Right cardiac atrium (tissue), 5 donors: ENCODE measurements around the gene FNIP2. TPM values are rescaled to one million over a fixed set of nuclear protein-coding genes. Genes with fewer than 3 reads are reported as not detected.
A peak's percentile ranks its signal among the peaks of the same experiment; 100 is the strongest.
"Not testable (repeated sequence)": the region's sequence is repeated elsewhere in the genome, so short reads cannot be mapped to it uniquely, and the experiment has no call there.

ENCODE experiments used
- ATAC-seq, 2 donors: fragments of 200-7000 bp; cut with Tn5 transposase; one replicate each; pipeline versions ENCODE4 v1.8.0 to v1.9.1; 2020; ENCODE audit warnings: moderate library complexity in 2 of 2, mild to moderate bottlenecking in 1 of 2
- DNase-seq, 3 donors: peaks; one replicate each; pipeline ENCODE4 v3.0.0-alpha.2; 2020
- H3K27ac ChIP-seq: one replicate; pipeline ENCODE4 v1.5.1; 2013; ENCODE audit warnings: mild to moderate bottlenecking, low read length, control low read depth, moderate library complexity
- H3K27me3 ChIP-seq: one replicate; pipeline ENCODE4 v1.6.1; 2013; ENCODE audit not compliant: control insufficient read depth, insufficient read depth
- H3K4me1 ChIP-seq: one replicate; pipeline ENCODE4 v1.6.1; 2013; ENCODE audit warnings: low read length; ENCODE audit not compliant: control insufficient read depth, insufficient read depth
- H3K4me3 ChIP-seq: one replicate; pipeline ENCODE4 v1.5.1; 2013; ENCODE audit warnings: low read length, control low read depth
- H3K9me3 ChIP-seq: one replicate; pipeline ENCODE4 v1.6.1; 2013; ENCODE audit warnings: low read length; ENCODE audit not compliant: control insufficient read depth
- WGBS: extraction: QIAGEN DNeasy Blood & Tissue Kit; methylation state at CpG from one replicate; pipeline ENCODE4 v1.1.7; 2013; 5-methylcytosine and 5-hydroxymethylcytosine counted together
- intact Hi-C, 4 donors: fragments of 100-400 bp; cut with DNase I; formaldehyde crosslinking; loops; one replicate each; pipeline versions ENCODE4 v1.11.0 to v1.14.0; 2022 to 2023
- polyA plus RNA-seq: library from polyadenylated mRNA; stranded (reverse); fragments of 200-250 nt; gene quantifications from one replicate; pipeline ENCODE4 v1.2.3, GENCODE V29; 2013
- total RNA-seq, 4 donors: library from RNA; stranded (reverse); fragmentation: NEBNext Ultra II Directional; extraction: Animal tissue kit (Norgen Biotek cat#: 25700); gene quantifications; one replicate each; pipeline ENCODE4 v1.2.1, GENCODE V29; 2021
- donor health status: healthy with polysubstance abuse.
- donor health status: DM: no; HTN: yes; CAD: no.
- donor health status: DM: no; HTN: no; CAD: no.
- donor health status: DM: no; HTN: yes; CAD: no; lungs with severe emphysema.
- donor health status: DM: yes; HTN: yes; CAD: no.

Gene FNIP2
- total and polyA plus RNA-seq, 5 donors = 16.4 to 59.5 (median 46.3) TPM

- Histone ChIP-seq H3K27ac (no peak overlapping the region), H3K9me3 (no peaks in the 10 kb centered on the region), H3K4me3 (no peak overlapping the region), H3K4me1 (peaks cover 1% of the 10 kb centered on the region), H3K27me3 (no peaks in the 10 kb centered on the region)
- ATAC-seq (no peak), DNase-seq (no peak)
- whole genome bisulfite sequencing = 60% methylated on average over 5 of the region's 5 CpGs
- intact Hi-C loops = no loop called here
Observed at GRCh38 chr4:158913766-158914165, 144.9 kb downstream of the FNIP2 start.

DNA sequence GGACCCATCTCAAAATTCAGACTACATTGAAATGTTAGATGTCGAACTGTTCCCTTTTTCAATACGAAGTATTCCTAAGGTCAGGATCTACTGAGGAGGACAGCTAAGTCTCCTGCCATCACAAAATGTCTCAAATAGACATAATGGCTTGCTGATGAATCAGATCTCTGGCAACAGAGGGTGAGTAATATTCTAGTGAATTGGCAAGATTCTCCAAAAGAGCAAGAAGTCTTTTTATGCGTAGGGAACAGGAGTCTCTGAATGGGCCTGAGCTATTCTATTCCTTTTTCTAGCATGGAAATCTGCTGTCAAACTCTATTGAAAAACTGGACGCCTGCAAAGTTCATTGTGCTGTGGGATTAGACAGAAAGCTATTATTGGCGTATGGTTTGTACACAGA, 145.4 kb downstream of the FNIP2 start:
- ATAC-seq (peak; percentile 47 to 73), DNase-seq (no peak)
- intact Hi-C loops = no loop called here
- 46% methylated on average over 5 of the region's 5 CpGs for WGBS
- Histone ChIP-seq H3K27ac (no peak overlapping the region), H3K4me3 (no peak overlapping the region), H3K9me3 (no peaks in the 10 kb centered on the region), H3K4me1 (peaks cover 1% of the 10 kb centered on the region), H3K27me3 (no peaks in the 10 kb centered on the region)

DNA sequence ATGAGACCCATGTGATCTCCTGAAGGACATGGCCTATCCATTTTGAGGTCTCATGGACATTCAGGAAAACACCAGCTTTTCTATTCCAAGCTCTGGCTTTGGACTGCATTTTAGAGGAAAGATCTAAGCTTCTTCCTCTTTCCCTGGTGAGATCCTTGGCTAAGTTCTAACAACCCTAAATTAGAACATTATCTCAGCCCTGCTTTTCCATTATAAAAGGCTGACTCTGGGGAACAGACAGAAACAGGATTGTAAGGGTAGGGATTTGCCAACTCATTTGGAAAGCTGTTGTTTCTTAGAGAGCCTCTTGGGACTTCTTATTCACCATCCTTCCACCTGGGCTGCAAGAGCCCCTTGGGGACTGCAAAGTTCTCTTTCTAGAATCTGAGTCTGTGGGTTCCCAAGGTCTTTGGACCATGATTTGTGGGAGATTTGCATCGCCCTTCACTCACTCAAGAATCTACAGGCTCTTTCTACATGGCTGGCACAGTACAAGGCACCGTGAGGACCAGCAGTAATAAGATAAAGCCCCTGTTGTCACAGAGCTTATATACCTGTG, 146.9 kb downstream of the FNIP2 start:
- Histone ChIP-seq H3K4me1 (peaks cover 1% of the 10 kb centered on the region), H3K27ac (no peak overlapping the region), H3K27me3 (no peaks in the 10 kb centered on the region), H3K4me3 (no peak overlapping the region), H3K9me3 (no peaks in the 10 kb centered on the region)
- ATAC-seq (peak in 1 of 2 donors; percentile 15), DNase-seq (no peak)
- WGBS = 83% methylated on average over 2 of the region's 2 CpGs
- intact Hi-C loops = no loop called here

GRCh38 chr4:158920452-158920996, 151.7 kb downstream of the FNIP2 start:
- H3K27ac ChIP-seq, H3K4me3 ChIP-seq, ATAC-seq, H3K4me1 ChIP-seq, H3K27me3 ChIP-seq, intact Hi-C loops, H3K9me3 ChIP-seq, DNase-seq: not testable (repeated sequence)
- 89% methylated on average over 8 of the region's 8 CpGs for WGBS

DNA sequence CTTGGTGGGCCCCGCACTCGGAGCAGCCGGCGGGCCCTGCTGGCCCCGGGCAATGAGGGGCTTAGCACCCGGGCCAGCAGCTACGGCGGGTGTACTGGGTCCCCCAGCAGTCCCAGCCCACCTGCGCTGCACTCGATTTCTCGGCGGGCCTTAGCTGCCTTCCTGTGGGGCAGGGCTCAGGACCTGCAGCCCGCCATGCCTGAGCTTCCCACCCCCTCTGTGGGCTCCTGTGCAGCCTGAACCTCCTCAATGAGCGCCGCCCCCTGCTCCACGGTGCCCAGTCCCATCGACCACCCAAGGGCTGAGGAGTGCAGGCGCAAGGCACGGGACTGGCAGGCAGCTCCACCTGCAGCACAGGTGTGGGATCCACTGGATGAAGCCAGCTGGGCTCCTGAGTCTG, 158.9 kb downstream of the FNIP2 start:
- H3K27me3 ChIP-seq, H3K27ac ChIP-seq, intact Hi-C loops, ATAC-seq, H3K9me3 ChIP-seq, H3K4me1 ChIP-seq, H3K4me3 ChIP-seq: not testable (repeated sequence)
- WGBS = 97% methylated on average over 19 of the region's 19 CpGs
- peak in 1 of 3 donors; percentile 41 for DNase-seq

- intact Hi-C loops = no loop called here
- no peaks in the 10 kb centered on the region for H3K27me3 ChIP-seq
- no peak overlapping the region for H3K27ac ChIP-seq
- H3K4me1 ChIP-seq = no peaks in the 10 kb centered on the region
- DNase-seq (no peak), ATAC-seq (no peak)
- no peak overlapping the region for H3K4me3 ChIP-seq
- no peaks in the 10 kb centered on the region for H3K9me3 ChIP-seq
- WGBS = 69% methylated on average over 5 of the region's 5 CpGs
Observed at GRCh38 chr4:158929939-158930638, 161.3 kb downstream of the FNIP2 start.

DNA sequence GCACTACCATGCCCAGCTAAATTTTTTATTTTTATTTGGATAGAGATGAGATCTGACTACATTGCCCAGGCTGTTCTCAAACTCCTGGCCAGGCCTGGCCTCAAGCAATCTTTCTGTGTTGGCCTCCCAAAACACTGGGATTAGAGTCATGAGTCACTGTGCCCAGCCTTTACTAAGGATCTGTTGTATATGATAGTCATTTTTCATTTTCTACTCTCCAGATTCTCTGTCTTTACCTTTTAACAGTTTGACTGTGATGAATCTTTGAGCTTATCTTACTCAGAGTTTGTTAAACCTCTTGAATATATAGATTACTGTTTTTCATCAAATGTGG, 161.8 kb downstream of the FNIP2 start:
- no peak overlapping the region for H3K27ac ChIP-seq
- H3K4me3 ChIP-seq = no peak overlapping the region
- DNase-seq = no peak
- H3K27me3 ChIP-seq = no peaks in the 10 kb centered on the region
- intact Hi-C loops = no loop called here
- ATAC-seq = no peak
- no peaks in the 10 kb centered on the region for H3K9me3 ChIP-seq
- H3K4me1 ChIP-seq = no peaks in the 10 kb centered on the region

DNA sequence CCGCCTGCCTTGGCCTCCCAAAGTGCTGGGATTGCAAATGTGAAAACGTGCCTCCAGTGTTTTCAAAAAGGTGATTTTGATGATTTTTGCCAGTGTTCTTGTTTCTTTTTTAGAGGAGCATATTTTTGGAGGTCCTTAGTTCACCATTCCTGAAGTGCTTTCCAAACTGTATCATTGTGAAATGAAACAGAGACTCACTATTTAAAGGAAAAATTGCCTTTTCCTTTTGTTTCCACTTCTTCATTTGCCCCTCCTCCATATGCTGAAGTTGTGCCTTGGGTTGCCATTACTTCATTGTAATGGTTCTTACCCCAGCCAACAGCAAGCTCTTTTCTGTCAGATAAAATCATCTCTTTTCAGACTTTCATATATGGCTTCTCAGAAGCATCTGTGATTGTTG, 164.4 kb downstream of the FNIP2 start:
- Histone ChIP-seq H3K9me3 (no peaks in the 10 kb centered on the region), H3K4me1 (no peaks in the 10 kb centered on the region), H3K27me3 (no peaks in the 10 kb centered on the region), H3K4me3 (no peak overlapping the region), H3K27ac (no peak overlapping the region)
- 71% methylated on average over 2 of the region's 2 CpGs for WGBS
- no peak for ATAC-seq
- intact Hi-C loops = no loop called here
- DNase-seq = no peak

- ATAC-seq = no peak
- intact Hi-C loops = no loop called here
- WGBS = 87% methylated on average over 6 of the region's 6 CpGs
- Histone ChIP-seq H3K4me1 (no peaks in the 10 kb centered on the region), H3K27ac (no peak overlapping the region), H3K9me3 (no peaks in the 10 kb centered on the region), H3K27me3 (no peaks in the 10 kb centered on the region), H3K4me3 (no peak overlapping the region)
- no peak for DNase-seq
Observed at GRCh38 chr4:158934996-158935669, 166.3 kb downstream of the FNIP2 start.

DNA sequence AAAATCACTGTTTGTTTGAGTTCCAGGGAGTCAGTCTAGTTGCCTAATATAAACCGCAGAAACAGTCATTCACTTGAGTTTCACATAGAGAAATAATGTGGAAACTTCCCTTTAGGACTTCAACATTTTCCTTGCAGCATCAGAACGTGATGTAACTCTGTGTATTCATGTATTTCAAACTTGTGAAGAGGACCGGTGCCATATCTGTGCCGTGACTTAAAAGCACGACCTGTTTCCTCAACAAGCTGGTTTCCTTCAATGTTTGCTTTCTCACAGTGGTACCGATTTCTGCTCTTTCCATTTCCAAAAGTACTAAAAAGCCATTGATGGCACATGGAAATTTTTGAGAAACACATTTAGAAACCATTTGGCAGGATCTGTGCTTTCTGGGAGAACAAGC, 167.4 kb downstream of the FNIP2 start:
- 65% methylated on average over 6 of the region's 6 CpGs for WGBS
- no peak overlapping the region for H3K4me3 ChIP-seq
- DNase-seq (no peak), ATAC-seq (no peak)
- H3K27ac ChIP-seq = no peak overlapping the region
- no peaks in the 10 kb centered on the region for H3K9me3 ChIP-seq
- no peaks in the 10 kb centered on the region for H3K4me1 ChIP-seq
- intact Hi-C loops = no loop called here
- H3K27me3 ChIP-seq = no peaks in the 10 kb centered on the region

DNA sequence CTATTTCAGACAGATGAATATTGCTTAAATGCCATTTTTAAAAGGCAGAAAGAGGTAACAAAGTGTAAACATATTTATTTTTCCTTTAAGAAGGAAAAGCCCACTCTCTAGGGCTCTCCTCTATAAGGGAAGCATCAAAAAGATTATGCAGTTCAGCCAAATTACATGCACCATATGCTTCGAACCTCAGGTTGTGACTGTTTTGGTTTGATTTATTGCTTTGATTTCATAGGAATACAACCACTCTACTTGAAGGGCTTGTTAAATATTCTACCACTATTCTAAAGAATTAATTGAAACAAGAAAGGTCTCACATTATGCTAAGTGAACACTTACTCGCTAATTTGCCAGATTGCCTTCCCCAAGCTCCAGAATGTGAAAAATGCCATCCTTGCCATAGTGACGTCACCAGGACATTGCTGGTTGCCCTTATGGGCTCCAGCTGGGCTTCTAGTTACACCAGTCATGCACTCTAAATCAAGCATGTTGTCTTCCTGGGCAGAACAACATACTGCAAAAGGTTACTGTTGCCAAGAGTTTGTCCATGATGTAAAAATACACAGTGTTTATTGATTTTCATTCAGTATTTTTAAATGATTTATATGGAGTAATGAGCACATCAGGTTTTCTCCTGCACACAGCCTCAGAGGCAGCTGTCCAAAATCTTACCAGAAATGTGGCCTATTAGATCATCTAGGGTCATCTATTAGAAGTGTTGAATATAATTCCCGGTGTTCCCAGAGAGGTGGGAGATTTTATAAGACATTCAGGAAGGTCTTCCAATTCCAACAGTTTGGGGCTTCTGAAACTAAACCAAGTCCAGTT, 169.6 kb downstream of the FNIP2 start:
- ATAC-seq (no peak), DNase-seq (no peak)
- intact Hi-C loops = no loop called here
- H3K27ac ChIP-seq = no peak overlapping the region
- no peaks in the 10 kb centered on the region for H3K9me3 ChIP-seq
- WGBS = 85% methylated on average over 4 of the region's 4 CpGs
- H3K27me3 ChIP-seq = no peaks in the 10 kb centered on the region
- H3K4me1 ChIP-seq = no peaks in the 10 kb centered on the region
- no peak overlapping the region for H3K4me3 ChIP-seq
